HG02571 (cell line): ENCODE measurements around the gene FAM8A1.

Source experiments
- ATAC-seq: cut with Tn5 transposase; IDR thresholded peaks from one replicate; pipeline ENCODE4 v1.9.1; 2021; ENCODE audit warnings: mild to moderate bottlenecking, moderate library complexity; ENCODE audit not compliant: unreplicated experiment

FAM8A1 gene

DNA sequence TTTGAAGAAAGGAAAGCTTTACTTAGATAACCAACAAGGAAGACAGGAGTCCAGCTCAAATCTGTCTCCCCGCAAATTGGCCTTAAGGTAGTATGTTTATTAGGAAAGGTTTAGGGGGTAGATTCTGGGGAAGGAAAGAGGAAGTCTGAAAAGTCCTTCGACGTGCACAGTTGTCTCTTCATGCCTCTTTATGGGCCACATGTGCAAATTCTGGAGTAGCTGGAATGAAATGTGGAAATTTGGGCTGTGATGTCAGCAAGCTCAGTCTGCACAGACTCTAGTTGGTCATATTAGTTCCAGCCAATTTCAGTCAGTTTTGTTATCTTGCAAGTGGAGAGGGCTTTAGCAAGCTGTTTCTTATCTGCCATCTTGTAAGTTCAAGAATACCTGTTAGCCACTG, 56.5 kb downstream of the FAM8A1 start:
- no peak for ATAC-seq
